Caco-2 (cell line): ENCODE measurements around the gene DCDC1. TPM values are rescaled to one million over a fixed set of nuclear protein-coding genes. Genes with fewer than 3 reads are reported as not detected.

Experiments used
- BruUV-seq: library from RNA; stranded (reverse); fragments of 400-500 nt; replicated peaks from 2 replicates; lab custom pipeline; 2021; lab: Mats Ljungman, UMichigan
- CTCF ChIA-PET: fragments of 300-600 bp; sonication (Branson Sonifier 250); formaldehyde crosslinking; loops from one replicate; lab custom pipeline; 2022; ENCODE audit warnings: antibody characterized with exemption; lab: Charles Lee
- POLR2A ChIA-PET: fragments of 300-600 bp; sonication (Branson Sonifier 250); formaldehyde crosslinking; loops from one replicate; lab custom pipeline; 2022; ENCODE audit warnings: antibody characterized with exemption; lab: Charles Lee
- DNase-seq, 2 experiments: peaks; one replicate each; pipeline versions ENCODE4 v3.0.0 to v3.0.0-alpha.2; 2020 to 2022
- H3K27me3 ChIP-seq: replicated peaks from 2 replicates; pipeline ENCODE4 v1.6.0; 2011; ENCODE audit warnings: low read length; ENCODE audit not compliant: control insufficient read depth, insufficient read depth
- H3K36me3 ChIP-seq: 2 replicates; pipeline ENCODE4 v1.5.1; 2011; ENCODE audit warnings: low read length; ENCODE audit not compliant: control insufficient read depth, insufficient read depth
- H3K4me1 ChIP-seq: fragments of 250-450 bp; sonication (Bioruptor Pico); 2 replicates; pipeline ENCODE4 v1.5.1; 2020; ENCODE audit warnings: mild to moderate bottlenecking
- H3K4me3 ChIP-seq: 2 replicates; pipeline ENCODE4 v1.5.1; 2011; ENCODE audit warnings: low read depth, mild to moderate bottlenecking, control low read depth, low read length
- H3K9me3 ChIP-seq: fragments of 250-450 bp; sonication (Bioruptor Pico); 2 replicates; pipeline ENCODE4 v1.5.1; 2020; ENCODE audit warnings: mild to moderate bottlenecking, moderate library complexity
- H3K27ac Mint-ChIP-seq: one replicate; pipeline ENCODE4 v1.8.0; 2022; ENCODE audit warnings: mixed read lengths; ENCODE audit not compliant: unreplicated experiment
- H3K27me3 Mint-ChIP-seq: one replicate; pipeline ENCODE4 v1.8.0; 2022; ENCODE audit warnings: mixed read lengths; ENCODE audit not compliant: insufficient read depth, unreplicated experiment
- H3K36me3 Mint-ChIP-seq: one replicate; pipeline ENCODE4 v1.8.0; 2022; ENCODE audit warnings: mild to moderate bottlenecking, mixed read lengths; ENCODE audit not compliant: insufficient read depth, unreplicated experiment
- H3K4me1 Mint-ChIP-seq: one replicate; pipeline ENCODE4 v1.8.0; 2022; ENCODE audit warnings: low read depth, mixed read lengths; ENCODE audit not compliant: unreplicated experiment
- H3K4me3 Mint-ChIP-seq: one replicate; pipeline ENCODE4 v1.8.0; 2022; ENCODE audit warnings: mild to moderate bottlenecking, moderate library complexity, mixed read lengths; ENCODE audit not compliant: unreplicated experiment
- H3K9me3 Mint-ChIP-seq: one replicate; pipeline ENCODE4 v1.8.0; 2022; ENCODE audit warnings: mixed read lengths; ENCODE audit not compliant: unreplicated experiment
- intact Hi-C: fragments of 100-400 bp; cut with micrococcal nuclease; formaldehyde crosslinking; loops from one replicate; pipeline ENCODE4 v1.10.0; 2022; ENCODE audit not compliant: unreplicated experiment
- total RNA-seq: library from RNA; stranded (reverse); gene quantifications from 2 replicates; pipeline ENCODE4 v1.2.3, GENCODE V29; 2022
- TF ChIP-seq, protein P1 (sequence below), 2 experiments: fragments of 200-600 bp in 1 of 2; IDR thresholded peaks; 1 replicate in 1 of 2; 2 replicates in 1 of 2; pipeline versions ENCODE4 v1.5.1 to v1.8.0; 2011 to 2022; ENCODE audit warnings: antibody characterized with exemption in 1 of 2, control low read depth in 1 of 2, inconsistent platforms in 1 of 2, low read depth in 1 of 2, low read length in 1 of 2, mild to moderate bottlenecking in 1 of 2, moderate library complexity in 1 of 2; ENCODE audit not compliant: insufficient read depth in 1 of 2, severe bottlenecking in 1 of 2, unreplicated experiment in 1 of 2

The DCDC1 gene
- total RNA-seq, 1 experiment from 2014 or later: not detected

DNA sequence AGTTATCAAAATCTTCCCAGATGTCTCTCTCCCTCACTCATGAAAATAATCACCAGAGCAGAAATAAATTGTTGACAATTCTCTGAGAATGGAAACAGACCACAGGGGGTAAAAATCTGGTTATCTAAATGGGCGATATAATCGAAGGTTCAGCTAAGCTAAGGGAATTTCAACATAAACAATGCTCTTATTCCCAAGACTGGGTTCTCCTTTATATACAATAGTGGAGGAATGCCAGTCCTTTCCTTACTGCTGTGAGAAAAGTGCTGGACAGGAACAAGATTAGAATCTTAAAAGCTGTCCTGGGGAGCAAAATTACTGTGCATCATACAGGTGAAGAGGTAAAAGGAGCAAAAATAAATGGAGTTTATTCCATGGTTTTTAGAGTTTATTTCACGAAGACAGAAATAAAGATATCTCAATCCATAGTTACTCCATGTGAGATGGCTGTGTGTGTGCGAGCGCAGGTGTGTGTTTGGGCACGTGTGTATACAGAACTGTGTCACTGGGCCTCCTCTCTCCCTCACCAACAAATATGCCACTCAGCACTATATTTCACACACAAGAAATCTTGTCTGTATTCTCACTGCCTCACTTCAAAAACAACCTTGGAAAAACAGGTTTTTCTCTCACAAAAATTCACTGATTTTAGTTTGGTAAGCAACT, 385.6 kb downstream of the DCDC1 start:
- Mint-ChIP-seq H3K4me3 (no peak overlapping the region), H3K9me3 (no peaks in the 10 kb centered on the region), H3K27me3 (no peaks in the 10 kb centered on the region), H3K36me3 (no peaks in the 10 kb centered on the region), H3K4me1 (peaks cover 13% of the 10 kb centered on the region), H3K27ac (no peak overlapping the region)
- ChIA-PET CTCF (no interaction called here), POLR2A (no interaction called here)
- no peak overlapping the region for H3K4me3 ChIP-seq
- H3K9me3 ChIP-seq: no peaks in the 10 kb centered on the region
- H3K4me1 ChIP-seq: peaks cover 10% of the 10 kb centered on the region
- no TSS peak for BruUV-seq
- no peaks in the 10 kb centered on the region for H3K27me3 ChIP-seq
- intact Hi-C loops: no loop called here
- TF ChIP-seq, protein P1, sequence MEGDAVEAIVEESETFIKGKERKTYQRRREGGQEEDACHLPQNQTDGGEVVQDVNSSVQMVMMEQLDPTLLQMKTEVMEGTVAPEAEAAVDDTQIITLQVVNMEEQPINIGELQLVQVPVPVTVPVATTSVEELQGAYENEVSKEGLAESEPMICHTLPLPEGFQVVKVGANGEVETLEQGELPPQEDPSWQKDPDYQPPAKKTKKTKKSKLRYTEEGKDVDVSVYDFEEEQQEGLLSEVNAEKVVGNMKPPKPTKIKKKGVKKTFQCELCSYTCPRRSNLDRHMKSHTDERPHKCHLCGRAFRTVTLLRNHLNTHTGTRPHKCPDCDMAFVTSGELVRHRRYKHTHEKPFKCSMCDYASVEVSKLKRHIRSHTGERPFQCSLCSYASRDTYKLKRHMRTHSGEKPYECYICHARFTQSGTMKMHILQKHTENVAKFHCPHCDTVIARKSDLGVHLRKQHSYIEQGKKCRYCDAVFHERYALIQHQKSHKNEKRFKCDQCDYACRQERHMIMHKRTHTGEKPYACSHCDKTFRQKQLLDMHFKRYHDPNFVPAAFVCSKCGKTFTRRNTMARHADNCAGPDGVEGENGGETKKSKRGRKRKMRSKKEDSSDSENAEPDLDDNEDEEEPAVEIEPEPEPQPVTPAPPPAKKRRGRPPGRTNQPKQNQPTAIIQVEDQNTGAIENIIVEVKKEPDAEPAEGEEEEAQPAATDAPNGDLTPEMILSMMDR (IDR thresholded peaks at IDR 0.05; ENCODE audit: insufficient read depth in 1 of 2, low read depth in 1 of 2, low read length in 1 of 2, severe bottlenecking in 1 of 2, unreplicated experiment in 1 of 2): no peak
- DNase-seq: no peak
- no peaks in the 10 kb centered on the region for H3K36me3 ChIP-seq

DNA sequence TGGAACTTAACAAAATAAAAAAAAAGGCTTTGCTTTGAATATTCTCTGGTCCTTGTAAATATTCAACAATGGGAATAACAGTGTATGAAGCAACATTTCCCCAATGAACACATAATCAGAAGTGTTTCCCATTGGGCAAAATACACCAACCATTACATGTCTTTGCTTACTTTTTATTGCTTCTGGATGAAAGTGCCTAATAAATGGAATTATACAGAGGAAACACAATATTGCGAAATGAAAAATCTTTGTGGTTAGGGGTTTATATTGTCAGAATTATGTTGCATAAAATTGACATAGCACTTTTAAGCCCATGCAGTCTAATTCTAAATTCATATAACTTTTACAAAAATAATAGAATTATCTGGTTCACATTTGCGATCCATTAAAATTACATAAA, 386.4 kb downstream of the DCDC1 start:
- Histone ChIP-seq H3K4me3 (no peak overlapping the region), H3K36me3 (no peaks in the 10 kb centered on the region), H3K27me3 (no peaks in the 10 kb centered on the region), H3K9me3 (no peaks in the 10 kb centered on the region), H3K4me1 (peaks cover 10% of the 10 kb centered on the region)
- ChIA-PET CTCF (no interaction called here), POLR2A (no interaction called here)
- DNase-seq: no peak
- intact Hi-C loops: no loop called here
- H3K4me3 Mint-ChIP-seq: no peak overlapping the region
- no peaks in the 10 kb centered on the region for H3K36me3 Mint-ChIP-seq
- H3K27me3 Mint-ChIP-seq: no peaks in the 10 kb centered on the region
- H3K4me1 Mint-ChIP-seq: peaks cover 13% of the 10 kb centered on the region
- no TSS peak for BruUV-seq
- no peak overlapping the region for H3K27ac Mint-ChIP-seq
- no peaks in the 10 kb centered on the region for H3K9me3 Mint-ChIP-seq
- TF ChIP-seq, protein P1 (IDR thresholded peaks at IDR 0.05; ENCODE audit: insufficient read depth in 1 of 2, low read depth in 1 of 2, low read length in 1 of 2, severe bottlenecking in 1 of 2, unreplicated experiment in 1 of 2): no peak

DNA sequence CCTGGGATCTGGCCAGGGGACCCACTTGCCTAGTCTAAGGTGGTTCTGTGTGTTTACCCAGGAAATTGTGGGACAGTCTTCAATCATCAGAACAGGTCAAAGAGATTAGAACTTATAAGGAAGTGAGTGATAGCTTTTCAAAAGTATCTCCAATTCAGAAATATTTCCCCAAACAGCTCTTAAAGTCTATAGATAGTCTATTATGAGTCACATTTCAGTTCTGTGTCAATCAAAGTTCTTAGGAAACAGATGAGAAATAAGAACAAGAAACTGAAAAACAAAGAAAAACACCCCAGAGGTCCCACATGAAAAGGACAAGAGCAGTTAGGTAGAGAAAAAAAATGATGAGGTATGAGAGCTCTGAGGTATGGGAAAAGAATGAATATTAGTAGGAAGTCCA, 402.0 kb downstream of the DCDC1 start:
- H3K4me1 ChIP-seq: no peaks in the 10 kb centered on the region
- Mint-ChIP-seq H3K27me3 (no peaks in the 10 kb centered on the region), H3K9me3 (peaks cover 11% of the 10 kb centered on the region), H3K27ac (no peak overlapping the region), H3K4me3 (no peak overlapping the region), H3K4me1 (no peaks in the 10 kb centered on the region), H3K36me3 (no peaks in the 10 kb centered on the region)
- no peak for DNase-seq
- CTCF ChIA-PET: no interaction called here
- no peak overlapping the region for H3K4me3 ChIP-seq
- no peaks in the 10 kb centered on the region for H3K27me3 ChIP-seq
- H3K9me3 ChIP-seq: no peaks in the 10 kb centered on the region
- intact Hi-C loops: no loop called here
- no TSS peak for BruUV-seq
- POLR2A ChIA-PET: no interaction called here
- TF ChIP-seq, protein P1 (IDR thresholded peaks at IDR 0.05; ENCODE audit: insufficient read depth in 1 of 2, low read depth in 1 of 2, low read length in 1 of 2, severe bottlenecking in 1 of 2, unreplicated experiment in 1 of 2): no peak
- no peaks in the 10 kb centered on the region for H3K36me3 ChIP-seq
